AG09319 (cell line): ENCODE data around the gene HSD17B8.

Source experiments
- DNase-seq: peaks from one replicate; pipeline ENCODE4 v3.0.0-alpha.2; 2010; ENCODE audit warnings: low read depth; ENCODE audit errors: extremely low read depth
- TF ChIP-seq, protein P1 (sequence below): IDR thresholded peaks from 2 replicates; pipeline ENCODE4 v1.5.1; 2011; ENCODE audit warnings: low read depth, mild to moderate bottlenecking, inconsistent platforms, low read length, moderate library complexity

Gene HSD17B8

DNA sequence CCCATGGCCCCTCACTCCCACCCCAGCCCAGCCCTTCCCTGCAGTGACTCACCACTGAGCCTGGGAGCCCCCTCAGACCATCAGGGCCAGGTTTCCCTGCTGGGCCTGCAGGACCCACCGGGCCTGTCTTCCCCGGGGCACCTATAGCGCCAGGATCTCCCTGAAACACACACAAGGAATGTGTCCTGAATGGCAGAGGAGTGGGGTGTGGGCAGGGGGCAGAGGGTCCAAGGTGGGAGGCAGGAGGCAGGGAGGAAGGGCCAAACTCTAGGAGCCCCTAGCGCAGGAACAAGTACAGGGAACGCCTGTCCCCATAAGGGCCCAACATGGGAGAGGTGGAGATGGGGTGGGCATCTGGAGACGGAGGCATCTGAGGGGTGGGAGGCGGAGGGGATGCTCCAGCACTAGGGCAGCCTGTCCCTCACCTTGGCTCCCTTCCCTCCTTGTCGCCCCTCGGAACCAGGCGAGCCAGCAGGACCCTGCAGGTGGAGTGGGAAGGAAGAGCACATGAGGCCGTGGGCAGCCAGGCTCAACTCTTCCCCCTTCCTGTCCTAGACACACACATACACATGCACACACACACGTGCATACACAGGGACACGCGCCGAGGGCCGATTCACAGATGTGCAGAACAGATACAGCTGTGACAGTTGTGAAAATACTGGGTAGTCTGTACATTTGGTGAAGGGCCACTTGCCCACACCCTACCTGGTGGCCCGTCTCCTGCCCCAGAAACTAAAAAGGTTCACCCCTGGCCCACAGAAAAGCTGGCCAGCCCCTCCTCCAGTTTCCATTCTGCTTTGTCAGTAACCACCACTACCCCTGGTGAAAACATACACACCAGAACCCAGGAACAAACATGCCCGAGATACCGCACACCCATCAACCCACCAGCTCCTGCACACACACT lies 36.8 kb upstream of the HSD17B8 start:
- no peak for DNase-seq
- TF ChIP-seq, protein P1, sequence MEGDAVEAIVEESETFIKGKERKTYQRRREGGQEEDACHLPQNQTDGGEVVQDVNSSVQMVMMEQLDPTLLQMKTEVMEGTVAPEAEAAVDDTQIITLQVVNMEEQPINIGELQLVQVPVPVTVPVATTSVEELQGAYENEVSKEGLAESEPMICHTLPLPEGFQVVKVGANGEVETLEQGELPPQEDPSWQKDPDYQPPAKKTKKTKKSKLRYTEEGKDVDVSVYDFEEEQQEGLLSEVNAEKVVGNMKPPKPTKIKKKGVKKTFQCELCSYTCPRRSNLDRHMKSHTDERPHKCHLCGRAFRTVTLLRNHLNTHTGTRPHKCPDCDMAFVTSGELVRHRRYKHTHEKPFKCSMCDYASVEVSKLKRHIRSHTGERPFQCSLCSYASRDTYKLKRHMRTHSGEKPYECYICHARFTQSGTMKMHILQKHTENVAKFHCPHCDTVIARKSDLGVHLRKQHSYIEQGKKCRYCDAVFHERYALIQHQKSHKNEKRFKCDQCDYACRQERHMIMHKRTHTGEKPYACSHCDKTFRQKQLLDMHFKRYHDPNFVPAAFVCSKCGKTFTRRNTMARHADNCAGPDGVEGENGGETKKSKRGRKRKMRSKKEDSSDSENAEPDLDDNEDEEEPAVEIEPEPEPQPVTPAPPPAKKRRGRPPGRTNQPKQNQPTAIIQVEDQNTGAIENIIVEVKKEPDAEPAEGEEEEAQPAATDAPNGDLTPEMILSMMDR: no peak

DNA sequence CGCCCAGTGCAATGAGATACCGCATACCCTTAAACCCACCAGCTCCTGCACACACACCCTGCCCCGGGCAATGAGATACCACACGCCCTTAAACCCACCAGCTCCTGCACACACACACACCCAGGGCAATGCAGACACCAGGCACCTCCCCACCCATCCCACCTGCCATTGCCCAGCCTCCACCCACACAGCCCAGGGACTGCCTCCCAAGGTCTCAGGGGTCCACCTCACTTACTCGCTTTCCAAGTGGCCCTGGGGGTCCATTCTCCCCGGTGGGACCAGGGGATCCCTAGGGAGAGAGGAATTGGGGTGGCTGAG lies 36.2 kb upstream of the HSD17B8 start:
- DNase-seq: no peak
- TF ChIP-seq, protein P1: no peak

DNA sequence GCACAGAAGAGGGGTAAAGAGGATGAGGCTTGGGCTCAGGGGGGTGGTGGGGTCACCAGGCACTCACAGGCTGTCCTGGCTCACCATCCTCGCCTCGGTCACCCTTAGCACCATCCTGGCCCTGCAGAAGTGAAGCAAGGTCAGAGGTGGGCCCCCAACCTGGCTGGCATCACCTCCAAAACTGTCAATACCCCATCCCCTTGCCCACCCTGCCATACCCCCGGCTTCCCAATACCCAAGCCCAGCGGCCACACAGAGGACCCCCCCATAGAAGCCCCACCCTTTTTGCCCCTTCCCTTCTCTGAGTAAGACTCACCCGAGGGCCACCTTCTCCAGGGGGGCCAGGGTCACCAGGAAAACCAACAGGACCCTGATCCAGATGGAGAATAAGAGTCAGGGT lies 35.8 kb upstream of the HSD17B8 start:
- DNase-seq: no peak
- TF ChIP-seq, protein P1: no peak

DNA sequence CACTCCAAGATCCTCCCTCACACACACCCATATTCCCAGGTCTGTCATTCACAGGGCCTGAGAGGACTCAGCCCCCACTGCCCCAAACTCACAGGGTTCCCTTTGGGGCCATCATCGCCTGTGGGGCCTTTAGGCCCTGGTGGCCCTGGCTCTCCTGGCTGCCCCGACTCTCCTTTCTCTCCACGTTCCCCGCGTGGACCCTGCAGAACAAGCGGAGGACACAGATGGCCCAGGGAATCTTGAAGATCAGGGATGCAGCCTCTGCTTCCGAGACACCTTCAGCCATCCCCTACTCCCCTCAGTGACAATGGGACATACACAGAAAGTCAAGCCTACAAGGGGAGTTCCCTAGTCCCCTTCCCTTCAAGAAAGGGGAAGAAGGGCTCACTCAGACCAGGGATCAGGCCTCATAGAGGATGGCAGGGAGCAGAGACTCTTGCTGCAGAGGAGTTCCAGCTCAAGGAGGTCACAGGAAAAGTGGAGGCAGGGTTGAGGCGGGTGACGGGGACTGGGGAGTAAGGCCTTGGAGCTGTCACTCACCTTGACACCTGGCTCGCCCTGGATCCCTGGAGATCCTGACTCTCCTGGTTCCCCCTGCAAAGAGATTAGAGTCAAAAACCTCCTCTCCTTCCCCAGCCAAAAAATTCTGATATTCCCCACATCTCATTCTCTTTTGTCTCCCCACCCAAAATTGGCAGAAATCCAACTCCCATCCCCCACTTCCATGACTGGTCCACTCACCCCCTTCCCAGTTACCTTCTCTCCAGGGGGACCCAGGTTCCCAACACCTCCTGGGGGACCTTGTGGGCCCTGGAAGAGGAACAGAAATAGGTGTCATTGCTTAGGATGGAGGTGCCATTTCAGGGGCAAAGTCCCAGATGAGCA lies 34.9 kb upstream of the HSD17B8 start:
- DNase-seq: no peak
- TF ChIP-seq, protein P1: no peak

DNA sequence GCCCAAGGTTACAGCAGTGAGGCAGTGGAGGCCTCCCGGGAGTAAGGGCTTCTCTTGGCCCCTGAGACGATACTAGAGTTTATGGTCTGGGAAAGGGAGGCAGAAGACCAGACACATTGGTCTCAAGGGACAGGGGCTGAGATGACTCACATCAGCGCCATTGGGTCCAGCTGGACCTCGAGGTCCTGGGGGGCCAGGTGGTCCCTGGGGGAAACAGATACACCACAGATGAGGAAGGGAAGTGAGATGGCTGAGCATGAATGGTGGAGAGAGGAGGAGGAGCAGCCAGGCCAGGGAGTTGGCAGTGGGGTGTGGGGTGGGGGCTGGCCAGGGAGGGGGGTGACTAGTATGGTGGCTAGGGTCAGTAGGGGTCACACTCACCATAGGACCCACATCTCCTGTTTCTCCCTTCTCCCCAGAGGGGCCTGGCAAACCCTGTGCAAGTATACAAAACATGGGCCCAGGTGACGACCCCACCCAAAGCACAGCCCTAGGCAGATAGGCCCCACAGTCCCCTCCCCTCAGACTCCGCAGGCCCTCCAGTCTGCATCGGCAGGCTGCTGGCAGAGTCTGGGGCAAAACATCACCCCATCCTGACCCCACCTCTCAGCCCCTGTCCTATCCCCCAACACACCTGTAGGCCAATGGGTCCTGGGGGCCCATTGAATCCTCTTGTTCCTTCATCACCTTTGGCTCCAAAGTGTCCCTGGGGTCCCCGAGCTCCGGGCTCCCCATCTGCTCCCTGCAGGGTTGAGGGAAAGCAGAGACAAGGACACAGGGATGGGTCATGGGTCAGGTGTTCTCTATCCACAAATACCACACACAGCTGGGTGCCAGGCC lies 34.1 kb upstream of the HSD17B8 start:
- DNase-seq: no peak
- TF ChIP-seq, protein P1: no peak

DNA sequence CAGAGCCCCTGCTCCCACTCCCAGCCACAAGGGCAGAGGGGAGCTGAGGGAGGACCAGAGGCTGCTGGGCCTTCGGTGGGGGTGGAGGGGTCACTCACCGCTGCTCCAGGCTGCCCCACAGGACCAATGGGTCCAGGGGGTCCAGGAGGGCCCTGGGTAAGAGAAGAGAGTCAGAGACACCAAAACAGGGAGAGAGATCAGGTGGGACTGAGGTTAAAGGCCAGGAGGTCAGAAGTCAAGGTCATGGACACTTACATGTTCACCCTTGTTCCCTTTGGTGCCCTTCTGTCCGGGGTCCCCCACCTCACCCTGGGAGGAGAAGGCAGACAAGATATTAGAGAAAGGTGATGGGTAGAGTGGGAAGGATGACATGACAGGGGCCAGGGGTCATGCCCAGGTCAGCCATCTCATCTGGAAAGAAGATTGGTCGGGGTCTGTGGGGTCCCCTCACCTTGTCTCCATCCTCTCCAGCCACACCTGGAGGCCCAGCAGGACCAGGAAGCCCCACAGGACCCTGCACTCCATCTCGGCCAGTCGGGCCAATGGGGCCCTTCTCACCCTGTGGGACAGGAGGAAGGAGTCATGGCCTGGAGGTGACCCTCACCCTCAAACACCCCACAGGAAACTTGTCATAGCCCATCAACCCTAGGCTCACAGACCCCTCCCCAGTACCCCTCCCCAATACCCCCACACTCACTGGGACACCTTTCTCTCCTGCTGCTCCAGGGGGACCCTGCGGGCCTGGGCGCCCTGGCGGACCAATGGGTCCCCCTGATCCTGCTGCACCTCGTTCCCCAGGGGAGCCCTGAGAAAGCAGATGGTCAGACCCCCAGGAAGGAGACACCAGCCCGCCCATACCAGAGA lies 33.2 kb upstream of the HSD17B8 start:
- TF ChIP-seq, protein P1: no peak
- DNase-seq: no peak
